HL-60 (cell line): ENCODE results near the gene IGSF9.

Experiments used
- POLR2AphosphoS5 ChIP-seq: IDR thresholded peaks from 2 replicates; pipeline ENCODE4 v1.6.1; 2012; ENCODE audit warnings: low read depth
- TF ChIP-seq, protein P1 (sequence below): IDR thresholded peaks from one replicate; pipeline ENCODE4 v1.5.1; 2011; ENCODE audit warnings: low read length, control low read depth, inconsistent platforms; ENCODE audit not compliant: insufficient read depth

DNA sequence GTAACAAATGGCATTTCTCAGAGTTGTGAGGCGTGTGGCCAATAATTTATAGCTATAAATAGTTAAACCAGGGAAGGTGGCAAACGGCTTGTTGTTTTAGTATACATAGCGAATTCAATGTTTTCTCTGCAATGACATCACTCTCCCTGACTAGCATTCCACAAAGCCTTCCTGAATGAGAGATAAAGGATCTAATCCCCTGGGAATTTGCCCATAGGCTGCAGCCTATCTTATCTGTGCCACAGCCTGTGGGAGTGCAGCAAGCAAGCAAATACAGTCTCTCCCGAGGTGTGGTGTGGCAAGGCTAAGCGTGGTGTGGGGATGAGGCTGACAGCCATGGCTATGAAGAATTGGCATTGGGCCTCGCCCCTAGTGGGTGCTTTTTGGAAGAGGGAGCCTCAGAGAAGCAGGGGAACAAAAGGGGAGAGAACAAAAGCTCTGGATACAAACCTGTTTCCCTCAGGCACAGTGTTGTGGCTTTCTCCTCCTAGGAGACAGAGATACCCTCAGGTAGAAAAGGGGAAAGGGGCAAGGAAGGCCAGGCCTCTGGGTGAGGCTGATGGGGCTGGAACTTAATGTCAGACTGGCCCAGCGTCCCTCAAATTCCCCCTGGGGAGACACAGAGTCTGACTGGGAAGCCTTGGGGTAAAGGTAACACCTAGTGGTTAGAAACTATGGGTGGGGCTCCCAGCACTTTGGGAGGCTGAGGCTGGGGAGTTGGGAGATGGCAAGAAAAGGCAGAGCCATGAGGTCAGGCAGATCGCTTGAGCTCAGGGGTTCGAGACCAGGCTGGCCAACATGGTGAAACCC, 29.0 kb downstream of the IGSF9 start:
- TF ChIP-seq, protein P1, sequence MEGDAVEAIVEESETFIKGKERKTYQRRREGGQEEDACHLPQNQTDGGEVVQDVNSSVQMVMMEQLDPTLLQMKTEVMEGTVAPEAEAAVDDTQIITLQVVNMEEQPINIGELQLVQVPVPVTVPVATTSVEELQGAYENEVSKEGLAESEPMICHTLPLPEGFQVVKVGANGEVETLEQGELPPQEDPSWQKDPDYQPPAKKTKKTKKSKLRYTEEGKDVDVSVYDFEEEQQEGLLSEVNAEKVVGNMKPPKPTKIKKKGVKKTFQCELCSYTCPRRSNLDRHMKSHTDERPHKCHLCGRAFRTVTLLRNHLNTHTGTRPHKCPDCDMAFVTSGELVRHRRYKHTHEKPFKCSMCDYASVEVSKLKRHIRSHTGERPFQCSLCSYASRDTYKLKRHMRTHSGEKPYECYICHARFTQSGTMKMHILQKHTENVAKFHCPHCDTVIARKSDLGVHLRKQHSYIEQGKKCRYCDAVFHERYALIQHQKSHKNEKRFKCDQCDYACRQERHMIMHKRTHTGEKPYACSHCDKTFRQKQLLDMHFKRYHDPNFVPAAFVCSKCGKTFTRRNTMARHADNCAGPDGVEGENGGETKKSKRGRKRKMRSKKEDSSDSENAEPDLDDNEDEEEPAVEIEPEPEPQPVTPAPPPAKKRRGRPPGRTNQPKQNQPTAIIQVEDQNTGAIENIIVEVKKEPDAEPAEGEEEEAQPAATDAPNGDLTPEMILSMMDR = no peak
- TF ChIP-seq POLR2AphosphoS5 = peak; percentile 41; the same call in 1 of the 2 replicates
